Smooth muscle cell (in vitro differentiated cells): Measurements from ENCODE around the gene CD4. TPM values are rescaled to one million over a fixed set of nuclear protein-coding genes. Genes with fewer than 3 reads are reported as not detected.

ENCODE experiments used
- DNase-seq: peaks from one replicate; lab custom pipeline; 2025; ENCODE audit not compliant: unreplicated experiment; lab: John Stamatoyannopoulos, UW
- H2AFZ ChIP-seq: fragments of 200-600 bp; sonication (generic); 2 replicates; pipeline ENCODE4 v1.6.0; 2016; ENCODE audit warnings: antibody characterized with exemption, low read depth, mild to moderate bottlenecking
- H3F3A ChIP-seq: fragments of 200-600 bp; sonication (generic); 2 replicates; pipeline ENCODE4 v1.6.0; 2017; ENCODE audit warnings: antibody characterized with exemption, low read depth
- H3K27ac ChIP-seq: fragments of 200-600 bp; sonication (generic); 2 replicates; pipeline ENCODE4 v1.5.1; 2016; ENCODE audit warnings: low read depth, mild to moderate bottlenecking
- H3K27me3 ChIP-seq: fragments of 200-600 bp; sonication (generic); 2 replicates; pipeline ENCODE4 v1.6.1; 2016; ENCODE audit warnings: low read depth, mild to moderate bottlenecking
- H3K36me3 ChIP-seq: fragments of 200-600 bp; sonication (generic); 2 replicates; pipeline ENCODE4 v1.5.1; 2016; ENCODE audit warnings: low read depth
- H3K4me1 ChIP-seq: fragments of 200-600 bp; sonication (generic); 2 replicates; pipeline ENCODE4 v1.5.1; 2016; ENCODE audit warnings: low read depth
- H3K4me2 ChIP-seq: fragments of 200-600 bp; sonication (generic); 2 replicates; pipeline ENCODE4 v1.6.0; 2016; ENCODE audit warnings: mild to moderate bottlenecking
- H3K4me3 ChIP-seq: fragments of 200-600 bp; sonication (generic); 2 replicates; pipeline ENCODE4 v1.5.1; 2016; ENCODE audit warnings: mild to moderate bottlenecking
- H3K79me2 ChIP-seq: fragments of 200-600 bp; sonication (generic); 2 replicates; pipeline ENCODE4 v1.6.0; 2016; ENCODE audit warnings: low read depth, mild to moderate bottlenecking
- H3K9ac ChIP-seq: fragments of 200-600 bp; sonication (generic); 2 replicates; pipeline ENCODE4 v1.6.0; 2016; ENCODE audit warnings: low read depth
- H3K9me3 ChIP-seq: fragments of 200-600 bp; sonication (generic); replicated peaks from 2 replicates; pipeline ENCODE4 v1.5.1; 2016; ENCODE audit warnings: low read depth
- H4K20me1 ChIP-seq: fragments of 200-600 bp; sonication (generic); 2 replicates; pipeline ENCODE4 v1.6.0; 2016; ENCODE audit warnings: low read depth
- WGBS: methylation state at CpG from one replicate; pipeline ENCODE4 v1.1.7; 2016; ENCODE audit warnings: low lambda C conversion rate; 5-methylcytosine and 5-hydroxymethylcytosine counted together
- polyA plus RNA-seq: library from polyadenylated mRNA; unstranded; fragments of >200 nt; fragmentation: Nextera tagmentation; extraction: Ambion mirVana; gene quantifications from 2 replicates; pipeline ENCODE4 v1.2.1, GENCODE V29; 2016
- total RNA-seq: library from RNA; depleted of rRNA; stranded (reverse); fragments of >200 nt; gene quantifications from 2 replicates; pipeline ENCODE4 v1.2.3, GENCODE V29; 2014
- TF ChIP-seq, protein P1 (sequence below): fragments of 200-600 bp; sonication (generic); IDR thresholded peaks from 2 replicates; pipeline ENCODE4 v1.5.1; 2017; ENCODE audit warnings: borderline replicate concordance, mild to moderate bottlenecking, antibody characterized with exemption; ENCODE audit not compliant: insufficient read depth, poor library complexity, severe bottlenecking

CD4 gene
- total and polyA plus RNA-seq, 2 experiments from 2014 or later: 0.13 to 2.5 TPM

DNA sequence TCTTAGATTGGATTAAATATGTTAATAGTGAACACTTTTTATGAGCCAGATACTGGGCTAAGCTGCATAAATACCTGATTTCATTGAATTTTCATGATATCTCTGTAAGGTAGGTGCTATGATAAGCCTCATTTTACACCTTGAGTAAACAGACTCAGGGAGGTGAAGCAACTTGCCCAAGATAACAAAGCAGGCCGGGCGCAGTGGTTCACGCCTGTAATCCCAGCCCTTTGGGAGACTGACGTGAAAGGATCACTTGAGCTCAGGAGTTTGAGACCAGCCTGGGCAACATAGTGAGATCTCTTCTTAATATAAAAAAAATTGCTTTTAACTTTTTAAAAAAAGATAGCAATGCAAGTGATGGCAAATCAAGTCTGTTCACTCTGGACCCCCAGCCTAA, 52.7 kb downstream of the CD4 start:
- no peak overlapping the region for H3K4me2 ChIP-seq
- TF ChIP-seq, protein P1, sequence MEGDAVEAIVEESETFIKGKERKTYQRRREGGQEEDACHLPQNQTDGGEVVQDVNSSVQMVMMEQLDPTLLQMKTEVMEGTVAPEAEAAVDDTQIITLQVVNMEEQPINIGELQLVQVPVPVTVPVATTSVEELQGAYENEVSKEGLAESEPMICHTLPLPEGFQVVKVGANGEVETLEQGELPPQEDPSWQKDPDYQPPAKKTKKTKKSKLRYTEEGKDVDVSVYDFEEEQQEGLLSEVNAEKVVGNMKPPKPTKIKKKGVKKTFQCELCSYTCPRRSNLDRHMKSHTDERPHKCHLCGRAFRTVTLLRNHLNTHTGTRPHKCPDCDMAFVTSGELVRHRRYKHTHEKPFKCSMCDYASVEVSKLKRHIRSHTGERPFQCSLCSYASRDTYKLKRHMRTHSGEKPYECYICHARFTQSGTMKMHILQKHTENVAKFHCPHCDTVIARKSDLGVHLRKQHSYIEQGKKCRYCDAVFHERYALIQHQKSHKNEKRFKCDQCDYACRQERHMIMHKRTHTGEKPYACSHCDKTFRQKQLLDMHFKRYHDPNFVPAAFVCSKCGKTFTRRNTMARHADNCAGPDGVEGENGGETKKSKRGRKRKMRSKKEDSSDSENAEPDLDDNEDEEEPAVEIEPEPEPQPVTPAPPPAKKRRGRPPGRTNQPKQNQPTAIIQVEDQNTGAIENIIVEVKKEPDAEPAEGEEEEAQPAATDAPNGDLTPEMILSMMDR: no peak
- peaks cover 6% of the 10 kb centered on the region for H4K20me1 ChIP-seq
- H3K4me1 ChIP-seq: peaks cover 11% of the 10 kb centered on the region
- no peaks in the 10 kb centered on the region for H3F3A ChIP-seq
- H2AFZ ChIP-seq: no peak overlapping the region
- H3K27ac ChIP-seq: no peak overlapping the region
- no peaks in the 10 kb centered on the region for H3K36me3 ChIP-seq
- H3K9ac ChIP-seq: no peak overlapping the region
- no peak overlapping the region for H3K4me3 ChIP-seq
- no peak for DNase-seq
- no peaks in the 10 kb centered on the region for H3K79me2 ChIP-seq
- H3K9me3 ChIP-seq: no peaks in the 10 kb centered on the region
- H3K27me3 ChIP-seq: no peaks in the 10 kb centered on the region
- WGBS: 96% methylated on average over 4 of the region's 4 CpGs

- no peaks in the 10 kb centered on the region for H3K36me3 ChIP-seq
- peaks cover 6% of the 10 kb centered on the region for H4K20me1 ChIP-seq
- no peak overlapping the region for H3K27ac ChIP-seq
- no peaks in the 10 kb centered on the region for H3K27me3 ChIP-seq
- H3K4me3 ChIP-seq: no peak overlapping the region
- H3K9me3 ChIP-seq: no peaks in the 10 kb centered on the region
- H3F3A ChIP-seq: no peaks in the 10 kb centered on the region
- H3K9ac ChIP-seq: no peak overlapping the region
- 76% methylated on average over 16 of the region's 16 CpGs for WGBS
- H2AFZ ChIP-seq: no peak overlapping the region
- DNase-seq: no peak
- peaks cover 11% of the 10 kb centered on the region for H3K4me1 ChIP-seq
- no peaks in the 10 kb centered on the region for H3K79me2 ChIP-seq
- TF ChIP-seq, protein P1: no peak
- H3K4me2 ChIP-seq: no peak overlapping the region
Measured at GRCh38 chr12:6843118-6843902, 54.0 kb downstream of the CD4 start.

DNA sequence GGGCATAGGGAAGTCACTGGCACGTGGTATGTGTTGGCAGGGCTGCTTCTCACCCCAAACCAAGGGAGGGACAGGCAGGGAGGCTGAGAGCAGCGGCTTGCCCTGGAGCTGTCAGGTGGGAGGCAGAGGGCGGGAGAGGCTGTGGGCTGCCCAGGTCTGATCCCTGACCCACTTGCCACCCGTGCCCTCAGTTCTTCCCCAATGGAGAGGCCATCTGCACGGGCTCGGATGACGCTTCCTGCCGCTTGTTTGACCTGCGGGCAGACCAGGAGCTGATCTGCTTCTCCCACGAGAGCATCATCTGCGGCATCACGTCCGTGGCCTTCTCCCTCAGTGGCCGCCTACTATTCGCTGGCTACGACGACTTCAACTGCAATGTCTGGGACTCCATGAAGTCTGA, 56.1 kb downstream of the CD4 start:
- Histone ChIP-seq H3K27ac (no peak overlapping the region), H3K4me3 (no peak overlapping the region), H3K36me3 (no peaks in the 10 kb centered on the region), H3F3A (peaks cover 3% of the 10 kb centered on the region), H2AFZ (no peak overlapping the region), H3K4me1 (peaks cover under 1% of the 10 kb centered on the region), H4K20me1 (no peaks in the 10 kb centered on the region), H3K79me2 (no peaks in the 10 kb centered on the region), H3K9me3 (no peaks in the 10 kb centered on the region), H3K4me2 (no peak overlapping the region), H3K9ac (no peak overlapping the region), H3K27me3 (no peaks in the 10 kb centered on the region)
- TF ChIP-seq, protein P1: no peak
- 98% methylated on average over 17 of the region's 17 CpGs for WGBS
- DNase-seq: no peak
